Osteocyte (in vitro differentiated cells): Measurements from ENCODE around the gene CCDC60. TPM values are rescaled to one million over a fixed set of nuclear protein-coding genes. Genes with fewer than 3 reads are reported as not detected.

Source experiments
- DNase-seq: peaks from one replicate; pipeline ENCODE4 v3.0.0; 2021; ENCODE audit warnings: mixed read lengths; ENCODE audit not compliant: unreplicated experiment; ENCODE audit errors: extremely low spot score
- H3K27ac Mint-ChIP-seq: one replicate; pipeline ENCODE4 v1.8.0; 2021; ENCODE audit warnings: mild to moderate bottlenecking, mixed read lengths; ENCODE audit not compliant: unreplicated experiment
- H3K27me3 Mint-ChIP-seq: one replicate; pipeline ENCODE4 v1.8.0; 2021; ENCODE audit warnings: mixed read lengths; ENCODE audit not compliant: unreplicated experiment
- H3K36me3 Mint-ChIP-seq: one replicate; pipeline ENCODE4 v1.8.0; 2021; ENCODE audit warnings: mixed read lengths; ENCODE audit not compliant: unreplicated experiment
- H3K4me1 Mint-ChIP-seq: one replicate; pipeline ENCODE4 v1.8.0; 2021; ENCODE audit warnings: mixed read lengths; ENCODE audit not compliant: unreplicated experiment
- H3K4me3 Mint-ChIP-seq: one replicate; pipeline ENCODE4 v1.8.0; 2021; ENCODE audit warnings: mild to moderate bottlenecking, moderate library complexity, mixed read lengths; ENCODE audit not compliant: unreplicated experiment
- H3K9me3 Mint-ChIP-seq: one replicate; pipeline ENCODE4 v1.8.0; 2021; ENCODE audit warnings: mixed read lengths; ENCODE audit not compliant: unreplicated experiment
- total RNA-seq: library from RNA; stranded (reverse); gene quantifications from 2 replicates; pipeline ENCODE4 v1.2.1, GENCODE V29; 2021
- TF ChIP-seq, protein P1 (sequence below): fragments of 200-600 bp; sonication (generic); IDR thresholded peaks from 2 replicates; pipeline ENCODE4 v1.5.0; 2021; ENCODE audit warnings: antibody characterized with exemption, mild to moderate bottlenecking, moderate library complexity

CCDC60 gene
- total RNA-seq, 1 donor from 2014 or later: not detected

GRCh38 chr12:119365451-119365850, 30.9 kb downstream of the CCDC60 start:
- DNase-seq: no peak
- Mint-ChIP-seq H3K4me1 (no peaks in the 10 kb centered on the region), H3K27me3 (no peaks in the 10 kb centered on the region), H3K36me3 (no peaks in the 10 kb centered on the region), H3K4me3 (no peak overlapping the region), H3K27ac (no peak overlapping the region), H3K9me3 (peaks cover 39% of the 10 kb centered on the region)
- TF ChIP-seq, protein P1, sequence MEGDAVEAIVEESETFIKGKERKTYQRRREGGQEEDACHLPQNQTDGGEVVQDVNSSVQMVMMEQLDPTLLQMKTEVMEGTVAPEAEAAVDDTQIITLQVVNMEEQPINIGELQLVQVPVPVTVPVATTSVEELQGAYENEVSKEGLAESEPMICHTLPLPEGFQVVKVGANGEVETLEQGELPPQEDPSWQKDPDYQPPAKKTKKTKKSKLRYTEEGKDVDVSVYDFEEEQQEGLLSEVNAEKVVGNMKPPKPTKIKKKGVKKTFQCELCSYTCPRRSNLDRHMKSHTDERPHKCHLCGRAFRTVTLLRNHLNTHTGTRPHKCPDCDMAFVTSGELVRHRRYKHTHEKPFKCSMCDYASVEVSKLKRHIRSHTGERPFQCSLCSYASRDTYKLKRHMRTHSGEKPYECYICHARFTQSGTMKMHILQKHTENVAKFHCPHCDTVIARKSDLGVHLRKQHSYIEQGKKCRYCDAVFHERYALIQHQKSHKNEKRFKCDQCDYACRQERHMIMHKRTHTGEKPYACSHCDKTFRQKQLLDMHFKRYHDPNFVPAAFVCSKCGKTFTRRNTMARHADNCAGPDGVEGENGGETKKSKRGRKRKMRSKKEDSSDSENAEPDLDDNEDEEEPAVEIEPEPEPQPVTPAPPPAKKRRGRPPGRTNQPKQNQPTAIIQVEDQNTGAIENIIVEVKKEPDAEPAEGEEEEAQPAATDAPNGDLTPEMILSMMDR: no peak

DNA sequence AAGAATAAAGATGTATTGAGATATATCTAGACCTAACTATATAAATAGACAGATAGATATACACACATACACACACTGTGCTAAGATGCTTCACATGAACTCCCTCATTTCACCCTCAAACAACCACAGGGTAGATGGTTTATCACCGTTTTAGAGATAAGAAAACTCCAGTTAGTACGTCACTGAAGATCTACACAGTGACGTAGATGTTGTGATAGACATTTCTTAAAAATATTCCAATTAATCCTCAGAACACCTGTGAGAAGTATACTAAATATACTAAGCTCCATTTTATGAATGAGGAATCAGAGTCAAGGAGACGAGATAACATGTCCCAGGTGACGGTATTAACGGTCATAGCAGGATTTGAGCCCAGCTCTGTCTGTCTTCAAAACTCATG, 31.5 kb downstream of the CCDC60 start:
- Mint-ChIP-seq H3K4me3 (no peak overlapping the region), H3K9me3 (peaks cover 39% of the 10 kb centered on the region), H3K27ac (no peak overlapping the region), H3K27me3 (no peaks in the 10 kb centered on the region), H3K36me3 (no peaks in the 10 kb centered on the region), H3K4me1 (no peaks in the 10 kb centered on the region)
- no peak for DNase-seq
- TF ChIP-seq, protein P1: no peak

GRCh38 chr12:119369161-119369560, 34.6 kb downstream of the CCDC60 start:
- no peaks in the 10 kb centered on the region for H3K36me3 Mint-ChIP-seq
- no peaks in the 10 kb centered on the region for H3K27me3 Mint-ChIP-seq
- TF ChIP-seq, protein P1: no peak
- peaks cover 20% of the 10 kb centered on the region for H3K9me3 Mint-ChIP-seq
- H3K27ac Mint-ChIP-seq: no peak overlapping the region
- H3K4me1 Mint-ChIP-seq: no peaks in the 10 kb centered on the region
- DNase-seq: no peak
- H3K4me3 Mint-ChIP-seq: no peak overlapping the region

DNA sequence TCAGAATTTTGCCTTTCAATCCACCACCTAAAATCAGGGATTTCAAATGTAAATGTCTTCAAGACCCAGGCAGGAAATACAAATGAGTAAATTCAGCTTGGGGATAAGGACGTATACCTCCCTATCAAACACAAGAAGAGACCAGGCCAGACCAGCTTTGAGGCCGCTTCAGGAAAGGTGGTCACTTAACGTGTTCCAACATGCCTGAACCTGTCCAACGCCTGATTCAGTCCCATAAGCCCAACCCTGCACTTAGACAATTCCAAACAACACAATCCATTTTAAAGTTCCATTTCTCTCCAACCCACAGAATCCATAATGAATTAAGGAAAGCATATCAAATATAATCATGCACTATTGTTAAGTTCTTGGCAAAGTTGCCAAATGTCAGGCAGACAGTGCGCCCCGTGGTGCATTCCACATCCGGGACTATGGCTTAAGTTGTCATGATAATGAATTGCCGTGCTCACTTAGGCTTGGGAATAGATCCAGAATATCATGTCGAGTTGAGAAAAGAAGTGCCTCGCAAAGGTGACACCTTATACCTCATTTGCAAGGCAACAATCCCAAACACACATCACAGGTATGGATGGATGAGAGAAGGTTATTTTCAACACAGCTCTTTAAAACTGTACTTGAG, 35.5 kb downstream of the CCDC60 start:
- Mint-ChIP-seq H3K36me3 (no peaks in the 10 kb centered on the region), H3K4me3 (no peak overlapping the region), H3K27ac (no peak overlapping the region), H3K27me3 (no peaks in the 10 kb centered on the region), H3K9me3 (peaks cover 15% of the 10 kb centered on the region), H3K4me1 (no peaks in the 10 kb centered on the region)
- TF ChIP-seq, protein P1: no peak
- no peak for DNase-seq

- no peaks in the 10 kb centered on the region for H3K36me3 Mint-ChIP-seq
- H3K4me3 Mint-ChIP-seq: no peak overlapping the region
- peaks cover 11% of the 10 kb centered on the region for H3K9me3 Mint-ChIP-seq
- TF ChIP-seq, protein P1: no peak
- DNase-seq: no peak
- H3K4me1 Mint-ChIP-seq: no peaks in the 10 kb centered on the region
- no peaks in the 10 kb centered on the region for H3K27me3 Mint-ChIP-seq
- H3K27ac Mint-ChIP-seq: no peak overlapping the region
These were observed 38.0 kb downstream of the CCDC60 start for GRCh38 chr12:119372540-119372939.
